Stimulated activated CD4-positive, alpha-beta T cell treated with anti-CD3 and anti-CD28 coated beads, Interleukin-2, amount 100 ng/mL, for 4 hours (primary cell): ENCODE data around the gene CXCL16.
"Not testable (repeated sequence)": the region's sequence is repeated elsewhere in the genome, so short reads cannot be mapped to it uniquely, and the experiment has no call there.

Experiments used
- DNase-seq: peaks from one replicate; pipeline ENCODE4 v3.0.0-alpha.2; 2020; ENCODE audit warnings: low read depth

CXCL16 gene

GRCh38 chr17:4721203-4722135 lies 18.3 kb downstream of the CXCL16 start:
- no peak for DNase-seq

DNA sequence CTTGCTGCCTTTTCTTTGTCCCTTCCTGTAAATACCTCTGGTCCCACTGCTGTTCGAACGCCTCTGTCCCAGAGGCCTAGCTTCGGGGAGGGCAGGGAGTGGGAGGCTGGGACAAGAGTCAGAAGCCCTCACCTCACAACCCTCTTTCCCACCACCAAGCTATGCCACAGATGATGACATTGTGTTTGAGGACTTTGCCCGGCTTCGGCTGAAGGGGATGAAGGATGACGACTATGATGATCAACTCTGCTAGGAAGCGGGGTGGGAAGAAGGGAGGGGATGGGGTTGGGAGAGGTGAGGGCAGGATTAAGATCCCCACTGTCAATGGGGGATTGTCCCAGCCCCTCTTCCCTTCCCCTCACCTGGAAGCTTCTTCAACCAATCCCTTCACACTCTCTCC lies 18.9 kb downstream of the CXCL16 start:
- DNase-seq: no peak

DNA sequence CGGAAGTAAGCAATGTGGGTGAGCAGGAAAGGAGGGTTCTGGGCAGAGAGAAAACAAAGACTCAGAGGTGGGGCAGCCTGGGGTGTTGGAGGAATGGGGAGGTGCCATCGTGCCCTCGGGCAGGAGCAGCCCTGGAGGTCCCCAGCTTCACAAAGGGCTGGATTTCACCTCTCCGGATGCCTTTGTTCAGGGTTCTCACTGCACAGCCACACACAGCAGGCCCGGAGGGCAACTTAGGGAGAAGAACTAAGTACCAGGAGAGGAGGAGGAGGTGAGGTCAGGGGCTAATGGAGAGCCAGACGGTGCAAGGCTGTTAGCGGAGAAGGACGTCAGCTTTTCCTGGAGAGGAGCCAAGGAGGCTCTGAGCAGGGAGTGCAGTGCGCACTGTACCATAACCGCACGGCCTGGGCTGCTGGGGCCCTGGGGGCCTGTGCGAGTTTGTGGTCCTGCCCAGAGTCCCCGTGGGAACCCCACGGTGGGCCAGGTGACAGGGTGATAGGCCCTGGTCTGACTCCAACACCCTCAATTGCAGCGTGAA lies 20.0 kb downstream of the CXCL16 start:
- no peak for DNase-seq

GRCh38 chr17:4719146-4719545 lies 20.6 kb downstream of the CXCL16 start:
- no peak for DNase-seq

DNA sequence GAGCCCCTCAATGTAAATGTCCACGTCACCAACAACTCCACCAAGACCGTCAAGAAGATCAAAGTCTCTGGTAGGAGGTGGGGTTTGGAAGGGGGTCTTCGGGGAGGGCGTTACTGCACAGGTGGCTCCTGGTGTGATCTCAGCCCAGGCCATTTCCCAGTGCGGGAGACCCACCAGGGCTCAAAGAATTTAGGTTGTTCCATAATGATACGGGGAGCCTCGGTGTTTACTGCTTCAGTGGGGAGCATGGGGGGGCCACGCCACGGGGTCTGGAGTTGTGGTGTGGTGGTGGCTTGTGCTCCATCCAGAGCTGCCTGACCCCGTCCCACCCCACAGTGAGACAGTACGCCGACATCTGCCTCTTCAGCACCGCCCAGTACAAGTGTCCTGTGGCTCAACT lies 21.5 kb downstream of the CXCL16 start:
- no peak for DNase-seq

- no peak for DNase-seq
Observed at GRCh38 chr17:4717791-4718190, 21.9 kb downstream of the CXCL16 start.

- no peak for DNase-seq
Observed at GRCh38 chr17:4716081-4716480, 23.6 kb downstream of the CXCL16 start.

DNA sequence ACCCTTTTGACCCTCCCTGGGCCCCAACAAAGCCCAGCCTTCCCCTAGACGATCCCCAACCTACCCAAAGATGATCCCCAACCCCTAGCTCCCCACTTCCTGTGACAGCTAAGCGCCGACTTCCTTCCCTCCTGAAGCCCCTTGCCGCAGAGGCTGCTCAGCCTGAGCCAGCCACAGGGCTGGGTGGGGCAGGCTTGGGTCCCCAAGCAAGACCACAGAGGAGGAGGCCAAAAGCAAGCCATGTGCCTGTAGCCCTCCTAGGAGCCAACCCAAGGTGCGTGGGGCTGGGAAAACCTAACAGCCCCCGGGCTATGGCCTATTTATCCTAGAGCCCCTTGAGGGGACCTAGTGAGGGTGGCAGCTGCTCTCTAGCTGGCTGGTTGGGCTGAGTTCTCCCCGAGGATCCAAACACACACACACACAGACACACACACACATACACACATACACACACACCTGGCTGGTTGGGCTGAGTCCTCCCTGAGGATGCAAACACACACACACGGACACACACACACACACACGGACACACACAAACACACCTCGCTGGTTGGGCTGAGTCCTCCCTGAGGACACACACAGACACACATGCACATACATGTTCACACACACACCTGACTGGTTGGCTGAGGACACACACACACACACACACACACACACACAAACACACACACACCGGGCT lies 24.5 kb downstream of the CXCL16 start:
- no peak for DNase-seq

GRCh38 chr17:4714340-4715062 lies 25.2 kb downstream of the CXCL16 start:
- DNase-seq: not testable (repeated sequence)

- no peak for DNase-seq
Observed at GRCh38 chr17:4712526-4712925, 27.2 kb downstream of the CXCL16 start.

GRCh38 chr17:4711661-4712181 lies 28.0 kb downstream of the CXCL16 start:
- DNase-seq: no peak

DNA sequence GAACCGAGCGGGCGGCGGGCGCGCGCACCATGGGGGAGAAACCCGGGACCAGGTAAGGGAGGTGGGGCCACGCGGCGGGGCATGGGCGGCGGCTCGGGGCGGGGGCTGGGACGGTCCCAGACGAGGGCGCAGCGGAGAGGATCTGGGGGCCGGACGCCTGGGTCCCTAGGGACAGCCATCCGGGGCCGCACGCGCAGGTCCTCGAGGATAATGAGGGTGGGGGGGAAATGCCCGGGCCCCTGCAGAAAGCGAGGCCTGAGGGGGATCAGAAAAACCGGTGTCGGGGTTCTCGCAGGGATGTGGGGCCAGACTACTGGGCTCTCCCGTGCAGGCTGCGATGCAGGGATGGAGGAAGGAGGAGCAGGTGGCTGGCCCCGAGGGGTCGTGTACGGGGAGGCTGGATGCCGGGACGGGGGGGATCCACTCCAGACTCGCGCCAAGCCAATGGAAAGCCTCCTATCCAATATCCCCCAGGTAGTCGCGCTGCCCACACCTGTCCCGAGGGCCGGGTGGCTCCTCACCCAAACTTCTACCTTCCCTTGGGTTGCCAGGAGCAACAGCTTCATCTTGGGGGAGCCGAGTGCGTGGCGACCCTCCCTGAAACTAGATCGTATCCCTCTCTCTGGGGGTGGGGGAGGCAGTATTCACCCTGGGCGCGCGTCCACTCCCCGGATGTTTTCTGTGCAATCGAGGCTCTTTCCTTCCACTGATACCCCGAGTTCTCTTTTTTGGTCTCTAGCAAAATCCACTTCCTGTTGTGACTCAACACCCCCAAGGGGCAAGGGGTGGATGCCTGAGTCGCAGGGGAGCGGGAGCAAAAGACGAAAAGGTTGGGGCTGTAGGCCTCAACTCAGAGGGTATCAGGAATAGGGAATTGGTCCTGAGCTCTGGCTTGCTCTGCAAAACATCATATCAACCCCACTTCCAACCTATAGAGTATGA lies 28.8 kb downstream of the CXCL16 start:
- peak; percentile 27 for DNase-seq

- peak; percentile 99 for DNase-seq
Observed at GRCh38 chr17:4709794-4710692, 29.7 kb downstream of the CXCL16 start, which contains the start of gene ARRB2. Gene ARRB2, plus strand, starts transcription at chr17:4710632. Its CDS starts 90 bp downstream, at chr17:4710722.

DNA sequence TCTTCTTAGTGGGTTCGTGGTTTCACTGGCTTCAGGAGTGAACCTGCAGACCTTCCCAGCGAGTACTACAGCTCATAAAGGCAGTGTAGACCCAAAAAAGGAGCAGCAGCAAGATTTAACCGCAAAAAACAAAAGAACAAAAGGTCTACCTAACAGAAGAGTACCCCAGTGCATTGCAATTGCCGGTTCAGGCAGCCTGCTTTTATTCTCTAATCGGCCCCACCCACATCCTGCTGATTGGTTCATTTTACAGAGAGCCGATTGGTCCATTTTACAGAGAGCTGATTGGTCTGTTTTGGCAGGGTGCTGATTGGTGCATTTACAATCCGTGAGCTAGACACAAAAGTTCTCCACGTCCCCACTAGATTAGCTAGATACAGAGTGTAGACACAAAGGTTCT lies 31.3 kb downstream of the CXCL16 start:
- DNase-seq: no peak

DNA sequence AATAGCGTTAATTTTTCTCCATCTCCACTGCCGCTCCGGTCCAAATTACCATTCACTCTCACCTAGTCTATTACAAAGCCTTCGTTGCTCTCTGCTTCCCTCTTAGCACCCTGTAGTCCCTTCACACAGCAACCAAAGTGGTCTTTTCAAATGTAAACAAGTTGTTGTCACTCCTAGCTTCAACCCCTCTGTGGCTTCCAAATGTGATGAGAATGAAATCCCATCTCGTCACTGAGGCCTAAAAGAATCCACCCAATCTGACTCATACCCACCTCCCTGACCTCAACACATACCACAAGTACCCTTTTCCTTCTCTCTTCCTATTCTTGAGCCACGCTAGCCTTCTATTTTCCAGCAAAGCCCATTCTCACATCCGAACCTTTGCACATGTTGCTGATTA lies 33.6 kb downstream of the CXCL16 start:
- DNase-seq: no peak

DNA sequence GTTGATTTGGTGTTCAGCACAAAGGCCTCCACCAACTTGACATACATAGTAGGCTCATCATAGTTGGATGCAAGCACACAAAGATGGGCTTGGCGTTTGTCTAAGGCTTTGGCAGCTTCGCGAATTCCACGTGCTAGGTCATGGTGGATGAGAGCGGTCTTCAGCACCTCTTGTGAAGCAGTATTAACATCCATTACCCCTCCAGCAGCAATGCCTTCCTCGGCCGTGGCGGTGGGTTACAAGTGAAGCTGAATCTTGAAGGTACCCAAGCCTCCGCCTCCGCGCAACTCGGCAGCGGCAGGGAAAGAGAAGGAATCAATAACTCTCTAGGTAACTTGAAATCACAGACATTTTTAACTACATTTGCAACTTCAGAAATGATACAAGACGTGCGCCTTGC lies 34.7 kb downstream of the CXCL16 start:
- no peak for DNase-seq

- not testable (repeated sequence) for DNase-seq
Observed at GRCh38 chr17:4704574-4704907, 35.2 kb downstream of the CXCL16 start.

GRCh38 chr17:4703330-4703691 lies 36.4 kb downstream of the CXCL16 start:
- no peak for DNase-seq

DNA sequence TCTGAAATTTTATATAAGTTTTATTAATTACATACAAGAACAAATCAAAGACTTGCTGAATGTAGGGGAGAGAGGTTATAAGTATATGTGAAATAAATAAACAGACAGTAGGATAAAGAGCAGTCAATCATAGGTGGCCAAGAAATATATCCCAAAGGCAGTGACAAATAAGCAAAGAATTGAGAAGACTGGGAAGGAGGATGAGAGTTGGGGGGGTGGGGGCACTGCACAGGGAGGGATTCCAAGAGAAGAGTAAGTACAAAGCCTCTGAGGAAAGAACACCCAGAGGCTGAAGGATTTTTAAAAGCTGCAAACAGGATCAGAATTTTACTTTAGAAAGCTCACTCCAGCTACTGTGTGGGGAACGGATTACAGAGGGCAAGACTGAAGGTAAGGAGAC lies 38.6 kb downstream of the CXCL16 start:
- DNase-seq: no peak
